GM19099 (cell line): ENCODE results near the gene CEP350.

Source experiments
- POLR2A ChIP-seq: IDR thresholded peaks from 3 replicates; pipeline ENCODE4 v1.6.1; 2011; ENCODE audit warnings: low read depth; ENCODE audit not compliant: insufficient read length; ENCODE audit errors: extremely low read depth

Gene CEP350

DNA sequence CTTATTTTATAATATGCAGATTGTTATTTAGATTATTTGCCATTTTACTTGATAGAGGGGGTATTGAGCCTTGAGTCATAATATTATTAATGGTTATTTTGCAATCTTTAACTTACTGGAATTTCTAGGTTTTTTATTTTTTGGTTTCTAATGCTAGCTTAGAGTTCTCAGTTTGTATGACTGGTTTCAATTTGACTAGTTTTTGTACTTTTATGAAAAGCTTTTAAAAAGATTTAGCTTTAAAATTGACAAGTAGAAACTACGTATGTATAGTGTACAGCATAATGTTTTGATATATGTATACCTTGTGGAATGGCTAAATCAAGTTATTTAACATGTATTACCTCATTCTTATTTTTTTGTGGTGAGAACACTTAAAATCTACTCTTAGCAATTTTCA, 41.5 kb downstream of the CEP350 start:
- TF ChIP-seq POLR2A = no peak

DNA sequence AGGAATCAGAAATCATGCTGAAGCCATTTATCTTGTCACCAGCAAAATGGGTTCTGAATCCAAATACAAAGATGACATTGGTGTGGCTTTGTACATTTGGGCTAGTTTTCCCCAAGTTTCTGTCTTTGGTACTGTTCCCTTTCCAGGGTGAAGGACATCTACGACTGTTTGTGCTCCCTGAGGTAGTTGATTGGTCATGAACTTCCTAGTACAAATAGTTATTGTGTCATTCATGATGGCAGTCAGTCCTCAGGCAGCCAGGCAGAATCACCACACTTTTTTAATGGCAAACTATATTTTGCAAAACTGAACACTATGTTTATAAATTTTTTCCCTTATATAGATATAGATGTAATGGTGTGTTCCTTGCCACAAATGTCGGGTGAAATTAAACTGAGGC, 46.0 kb downstream of the CEP350 start:
- TF ChIP-seq POLR2A = no peak

DNA sequence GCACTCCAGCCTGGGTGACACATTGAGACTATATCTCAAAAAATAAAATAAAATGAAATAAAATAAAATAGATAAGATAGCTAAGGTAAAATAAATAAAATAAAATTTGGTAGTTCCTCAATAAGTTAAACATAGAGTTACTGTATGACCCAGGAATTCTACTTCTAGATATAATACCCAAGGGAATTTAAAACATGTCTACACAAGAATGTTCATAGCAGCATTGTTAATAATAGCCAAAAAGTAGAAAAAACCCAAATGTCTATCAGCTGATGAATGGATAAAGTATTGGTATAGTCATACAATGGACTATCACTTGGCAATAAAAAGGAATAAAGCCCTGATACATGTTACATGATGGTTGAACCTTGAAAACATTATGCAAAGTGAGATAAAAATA, 47.8 kb downstream of the CEP350 start:
- no peak for TF ChIP-seq POLR2A

DNA sequence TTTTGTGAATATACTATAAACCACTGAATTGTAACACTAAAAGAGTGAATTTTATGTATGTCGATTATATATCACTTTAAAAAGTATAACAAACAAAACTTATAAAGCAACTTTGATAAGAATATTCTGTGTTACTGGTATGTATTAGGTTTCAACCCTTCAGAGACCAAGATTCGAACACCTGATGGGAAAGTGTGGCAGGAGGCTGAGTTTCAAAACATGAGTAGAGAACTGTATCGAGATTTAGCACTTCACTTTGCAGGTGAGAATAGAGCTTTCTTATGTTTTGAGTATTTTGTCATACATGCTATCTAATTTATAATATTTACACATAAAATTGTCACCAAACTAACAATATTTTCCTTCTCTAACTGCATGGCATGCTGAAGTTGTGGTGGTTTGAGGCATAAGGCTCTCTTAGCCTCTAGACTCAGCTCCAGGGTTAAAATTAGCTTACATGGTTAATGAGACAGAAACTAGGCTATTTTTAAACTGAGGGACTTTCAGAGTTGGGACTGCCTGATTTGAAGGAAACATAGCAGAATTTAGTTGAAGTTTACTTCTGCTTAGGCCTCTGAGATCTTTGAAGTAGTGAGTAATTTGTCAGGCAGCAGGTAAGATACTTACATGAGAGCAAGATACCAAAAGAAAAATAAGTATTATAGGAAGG, 48.6 kb downstream of the CEP350 start:
- no peak for TF ChIP-seq POLR2A

DNA sequence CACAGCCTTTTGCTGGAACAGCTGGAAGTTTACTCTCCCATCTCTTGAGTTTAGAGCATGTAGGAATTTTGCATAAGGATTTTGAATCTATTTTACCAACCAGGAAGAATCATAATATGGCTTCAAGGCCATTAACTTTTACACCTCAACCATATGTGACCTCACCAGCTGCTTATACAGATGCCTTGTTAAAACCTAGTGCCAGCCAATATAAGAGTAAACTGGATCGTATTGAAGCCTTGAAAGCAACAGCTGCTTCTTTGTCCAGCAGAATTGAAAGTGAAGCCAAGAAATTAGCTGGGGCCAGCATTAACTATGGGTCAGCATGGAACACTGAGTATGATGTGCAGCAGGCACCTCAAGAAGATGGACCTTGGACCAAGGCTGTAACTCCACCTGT, 65.4 kb downstream of the CEP350 start:
- no peak for TF ChIP-seq POLR2A

DNA sequence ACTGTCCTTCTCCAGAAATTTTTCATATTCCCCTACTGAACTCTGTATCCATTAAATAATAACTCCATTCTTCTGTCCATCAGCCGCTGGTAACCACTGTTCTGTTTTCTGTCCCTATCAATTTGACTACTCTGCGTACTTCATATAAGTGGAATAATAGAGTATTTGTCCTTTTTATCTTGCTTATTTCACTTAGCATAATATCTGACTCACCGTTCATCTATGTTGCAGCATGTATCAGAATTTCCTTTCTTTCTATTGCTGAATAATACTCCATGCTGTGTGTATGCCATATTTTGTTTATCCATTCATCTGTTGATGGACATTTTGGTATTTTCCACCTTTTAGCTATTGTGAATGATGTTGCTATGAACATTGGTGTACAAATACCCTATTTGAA, 71.9 kb downstream of the CEP350 start:
- TF ChIP-seq POLR2A = no peak

DNA sequence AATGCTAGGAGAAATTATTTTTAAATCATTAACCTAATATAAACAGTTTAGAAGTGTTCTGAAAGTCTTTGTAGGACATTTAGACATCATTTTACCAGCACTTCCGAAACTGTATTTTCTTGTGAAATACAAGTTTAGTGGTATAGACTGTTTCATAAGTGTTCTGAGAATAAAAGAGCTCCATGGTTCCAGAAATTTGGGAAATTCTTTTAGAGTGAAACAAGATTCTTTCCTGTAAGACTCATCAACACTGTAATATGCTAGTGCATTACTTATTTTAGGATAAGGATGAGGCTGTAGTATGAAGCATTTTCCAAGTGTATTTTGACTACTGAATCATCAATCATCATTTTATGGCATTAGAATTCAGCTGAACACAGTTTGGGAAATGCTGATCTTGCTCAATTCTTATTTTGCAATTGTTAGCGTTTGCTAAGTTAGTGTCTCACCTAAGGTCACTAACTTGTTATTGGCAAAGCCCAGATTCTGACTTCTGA, 73.4 kb downstream of the CEP350 start:
- no peak for TF ChIP-seq POLR2A

DNA sequence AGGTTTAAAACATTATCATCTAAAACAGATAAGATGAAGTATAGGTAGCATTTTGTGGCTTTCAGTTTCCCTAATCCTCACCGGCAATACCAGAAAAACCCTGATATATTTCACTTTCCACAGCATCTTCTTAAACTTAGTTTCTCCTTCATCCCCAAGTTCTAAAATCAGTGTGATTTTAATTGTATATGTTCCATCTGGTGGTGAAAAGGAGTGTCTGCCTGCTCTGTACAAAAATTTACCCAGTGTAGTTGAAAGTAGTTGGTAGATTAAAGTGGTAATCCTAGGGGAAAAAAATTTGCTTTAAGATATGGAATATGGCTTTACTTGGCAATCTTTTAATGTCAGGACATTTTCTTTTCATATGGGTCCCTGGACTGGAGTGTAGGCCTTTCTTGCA, 74.3 kb downstream of the CEP350 start:
- no peak for TF ChIP-seq POLR2A

DNA sequence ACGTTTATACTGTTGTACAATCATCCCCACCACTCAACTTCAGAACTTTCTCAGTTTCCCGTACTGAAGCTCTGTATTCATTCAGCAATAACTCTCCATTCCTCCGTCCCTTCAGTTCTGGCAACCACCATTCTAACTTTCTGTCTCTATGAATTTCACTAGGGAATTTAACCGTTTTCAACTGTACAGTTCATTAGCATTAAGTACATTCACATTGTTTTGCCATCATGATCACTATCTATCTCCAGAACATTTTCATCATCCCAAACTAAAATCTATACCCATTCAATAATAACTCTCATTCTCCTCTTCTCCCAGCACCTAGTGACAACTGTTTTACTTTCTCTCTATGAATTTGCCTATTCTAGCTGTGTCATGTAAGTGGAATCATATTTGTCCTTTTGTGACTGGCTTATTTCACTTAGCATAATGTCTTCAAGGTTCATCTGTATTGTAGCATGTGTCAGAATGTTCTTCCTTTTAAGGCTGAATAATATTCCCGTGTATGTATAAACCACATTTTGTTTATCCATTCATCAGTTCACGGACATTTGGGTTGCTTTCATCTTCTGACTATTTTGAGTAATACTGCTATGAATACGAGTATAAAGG, 75.0 kb downstream of the CEP350 start:
- no peak for TF ChIP-seq POLR2A

DNA sequence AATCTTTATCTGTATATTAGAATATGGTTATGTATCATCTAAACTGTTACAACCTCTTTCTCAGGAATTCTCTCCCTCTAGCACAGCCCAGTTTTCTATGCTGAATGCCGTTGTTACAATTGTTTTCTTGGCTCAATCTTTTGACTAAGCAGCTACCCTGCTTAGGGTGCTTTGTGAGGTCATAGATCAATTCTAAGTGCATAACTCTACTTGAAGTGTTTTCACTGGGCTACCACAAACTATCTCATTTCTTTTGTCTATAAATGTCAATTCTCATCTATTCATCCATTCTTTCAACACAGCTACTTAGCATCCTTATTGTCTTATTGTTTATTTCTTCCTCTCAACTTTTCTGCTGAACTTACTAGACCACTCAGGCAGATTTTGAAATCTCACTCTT, 77.1 kb downstream of the CEP350 start:
- TF ChIP-seq POLR2A = no peak

DNA sequence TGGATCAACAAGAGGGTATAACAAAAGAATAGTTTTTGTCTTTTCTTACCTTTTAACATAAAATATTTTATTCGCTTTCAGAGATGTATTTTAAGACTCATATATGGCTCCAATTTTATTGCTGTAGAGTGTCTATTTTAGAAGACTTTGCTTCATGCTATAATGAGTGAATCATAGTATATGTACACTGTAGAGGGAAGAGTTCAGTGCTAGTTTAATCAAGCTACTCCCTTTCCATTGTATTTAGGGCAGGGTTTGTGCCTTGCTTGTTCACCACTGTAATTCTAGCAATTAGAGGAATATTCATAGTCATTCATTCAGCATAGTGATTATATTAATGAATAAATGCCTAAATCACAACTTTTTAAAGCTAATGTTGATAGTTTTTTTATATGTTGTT, 78.8 kb downstream of the CEP350 start:
- TF ChIP-seq POLR2A = no peak

DNA sequence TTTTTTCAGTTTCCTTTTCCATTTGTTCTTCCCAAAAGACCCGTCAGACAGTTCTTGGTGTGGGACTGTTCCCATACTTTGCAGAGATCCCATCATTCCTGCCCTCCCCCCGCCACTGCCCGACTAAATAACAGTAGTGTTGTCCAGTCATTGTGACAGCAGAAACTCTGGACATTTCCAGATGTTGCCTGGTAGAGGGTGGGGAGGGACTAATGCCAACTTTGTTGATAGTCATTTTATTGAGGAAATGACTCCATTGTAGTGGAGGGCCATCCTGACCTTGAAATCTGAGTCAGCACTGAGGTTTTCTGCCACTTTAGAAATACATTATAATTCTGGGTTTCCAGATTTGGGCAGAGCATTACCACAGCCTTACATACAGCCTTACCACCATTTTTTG, 85.4 kb downstream of the CEP350 start:
- TF ChIP-seq POLR2A = no peak

DNA sequence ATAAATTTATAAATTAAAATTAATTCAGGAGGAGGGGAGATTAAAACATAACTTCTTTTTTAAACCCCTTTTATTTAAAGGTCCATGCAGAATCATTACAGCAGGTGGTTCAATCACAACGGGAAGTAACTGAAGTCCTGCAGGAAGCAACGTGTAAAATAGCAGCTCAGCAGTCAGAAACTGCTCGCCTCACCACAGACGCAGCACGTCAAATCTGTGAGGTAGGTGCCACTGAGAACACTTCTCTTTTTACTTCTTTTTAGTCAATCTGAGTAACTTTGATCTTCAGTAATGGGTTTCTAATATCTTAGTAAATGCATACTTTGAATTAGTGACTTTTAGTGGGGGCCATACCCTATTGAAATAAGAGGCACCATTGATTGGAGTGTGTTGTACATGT, 87.0 kb downstream of the CEP350 start:
- no peak for TF ChIP-seq POLR2A

DNA sequence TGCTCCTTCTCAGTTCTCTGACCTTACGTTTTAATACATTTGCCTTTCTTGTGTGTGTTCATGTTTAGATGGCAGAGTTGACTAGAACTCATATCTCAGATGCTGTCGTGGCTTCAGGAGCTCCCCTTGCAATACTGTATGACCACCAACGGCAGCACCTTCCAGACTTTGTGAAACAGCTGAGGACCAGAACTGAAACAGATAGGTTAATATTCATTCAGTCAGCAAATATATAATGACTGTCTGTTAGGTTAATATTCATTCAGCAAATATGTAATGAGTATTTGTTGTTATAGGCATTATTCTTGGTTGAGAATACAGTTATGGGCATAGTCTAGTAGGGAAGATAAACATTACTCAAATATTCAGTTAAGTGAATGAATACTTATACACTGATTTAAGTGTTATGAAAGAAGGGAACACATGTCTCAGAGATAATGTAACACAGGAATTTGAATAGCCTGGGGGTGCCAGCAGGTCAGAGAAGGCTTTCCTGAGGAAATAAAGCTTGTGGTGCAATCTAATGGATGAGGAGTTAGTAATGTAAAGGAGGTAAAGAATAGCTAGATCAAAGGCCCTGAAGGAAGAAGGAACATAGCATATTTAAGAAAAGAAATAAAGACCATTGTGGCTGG, 88.5 kb downstream of the CEP350 start:
- no peak for TF ChIP-seq POLR2A

DNA sequence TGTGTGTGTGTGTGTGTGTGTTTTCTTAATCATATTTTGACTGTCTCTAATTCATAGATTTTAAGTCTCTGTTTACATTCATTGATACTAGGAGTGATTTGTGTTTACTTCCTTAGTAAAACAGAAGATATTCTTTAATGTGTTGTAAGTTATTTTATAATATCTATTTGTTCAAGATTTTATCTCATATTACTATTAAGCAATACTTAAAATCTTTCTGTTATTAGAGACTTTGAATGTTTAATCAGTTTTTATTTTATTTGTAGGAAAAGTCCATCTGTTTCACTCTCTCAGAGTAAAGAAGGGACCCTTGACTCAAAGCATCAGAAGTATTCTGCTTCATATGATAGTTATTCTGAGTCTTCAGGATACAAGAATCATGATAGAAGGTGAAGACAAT, 89.2 kb downstream of the CEP350 start:
- no peak for TF ChIP-seq POLR2A

DNA sequence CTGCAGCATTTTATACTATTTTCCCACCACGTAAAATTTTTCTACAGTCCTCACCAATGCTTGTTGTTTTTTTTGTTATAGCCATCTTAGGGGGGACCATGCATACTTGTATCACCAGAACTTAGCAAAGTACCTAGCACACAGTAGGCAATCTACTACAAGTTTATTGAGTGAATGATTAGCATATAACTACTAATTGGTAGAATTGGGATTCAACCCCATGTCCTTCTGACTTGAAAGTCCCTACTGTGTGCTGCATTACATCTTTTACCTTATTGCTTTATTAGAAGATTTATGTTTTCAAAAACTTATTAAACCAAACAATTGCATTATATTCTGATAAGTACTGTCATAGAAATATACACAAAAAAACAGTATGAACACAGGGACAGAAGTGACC, 92.1 kb downstream of the CEP350 start:
- TF ChIP-seq POLR2A = no peak
